Measurements from ENCODE around the gene PTPRD.

GRCh38 chr9:8371686-8372085, 2241.1 kb downstream of the PTPRD start:
- TF ChIP-seq, protein P1, sequence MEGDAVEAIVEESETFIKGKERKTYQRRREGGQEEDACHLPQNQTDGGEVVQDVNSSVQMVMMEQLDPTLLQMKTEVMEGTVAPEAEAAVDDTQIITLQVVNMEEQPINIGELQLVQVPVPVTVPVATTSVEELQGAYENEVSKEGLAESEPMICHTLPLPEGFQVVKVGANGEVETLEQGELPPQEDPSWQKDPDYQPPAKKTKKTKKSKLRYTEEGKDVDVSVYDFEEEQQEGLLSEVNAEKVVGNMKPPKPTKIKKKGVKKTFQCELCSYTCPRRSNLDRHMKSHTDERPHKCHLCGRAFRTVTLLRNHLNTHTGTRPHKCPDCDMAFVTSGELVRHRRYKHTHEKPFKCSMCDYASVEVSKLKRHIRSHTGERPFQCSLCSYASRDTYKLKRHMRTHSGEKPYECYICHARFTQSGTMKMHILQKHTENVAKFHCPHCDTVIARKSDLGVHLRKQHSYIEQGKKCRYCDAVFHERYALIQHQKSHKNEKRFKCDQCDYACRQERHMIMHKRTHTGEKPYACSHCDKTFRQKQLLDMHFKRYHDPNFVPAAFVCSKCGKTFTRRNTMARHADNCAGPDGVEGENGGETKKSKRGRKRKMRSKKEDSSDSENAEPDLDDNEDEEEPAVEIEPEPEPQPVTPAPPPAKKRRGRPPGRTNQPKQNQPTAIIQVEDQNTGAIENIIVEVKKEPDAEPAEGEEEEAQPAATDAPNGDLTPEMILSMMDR (IDR thresholded peaks at IDR 0.05) = no peak
- no peak for TF ChIP-seq POLR2A (IDR thresholded peaks at IDR 0.05)

Measured in ovary (tissue), 3 donors.